K562 (cell line): Measurements from ENCODE around the gene TXLNG. TPM values are rescaled to one million over a fixed set of nuclear protein-coding genes. Genes with fewer than 3 reads are reported as not detected.

Experiments used
- ATAC-seq: fragments of 200-7000 bp; cut with Tn5 transposase; 3 replicates; pipeline ENCODE4 v1.9.1; 2020; ENCODE audit warnings: moderate library complexity
- BruUV-seq: library from RNA; stranded (reverse); fragments of 400-500 nt; replicated peaks from 2 replicates; lab custom pipeline; 2021; lab: Mats Ljungman, UMichigan
- CTCF ChIA-PET: fragments of 300-600 bp; formaldehyde crosslinking; extraction: SDS; loops from one replicate; lab custom pipeline; 2021; ENCODE audit warnings: low intra/inter-chr PET ratio; lab: Yijun Ruan, JAX
- POLR2A ChIA-PET: fragments of 300-600, 350-650 bp; sonication (Branson Sonifier 250); formaldehyde crosslinking; extraction: SDS; loops from one replicate; lab custom pipeline; 2021; ENCODE audit warnings: antibody characterized with exemption, inconsistent platforms; lab: Yijun Ruan, JAX
- DNase-seq, 4 experiments: peaks; one replicate each; pipeline versions ENCODE4 v3.0.0 to v3.0.0-alpha.2; 2011 to 2018; ENCODE audit warnings: low spot score in 3 of 4, mixed read lengths in 3 of 4; ENCODE audit errors: extremely low read depth in 1 of 4
- FAIRE-seq: peaks from 2 replicates; lab custom pipeline; 2011; peaks lifted over from hg19 to GRCh38; lab: Jason Lieb, UNC
- H2AFZ ChIP-seq: 2 replicates; pipeline ENCODE4 v1.6.0; 2011; ENCODE audit warnings: low read depth, low read length, control low read depth, inconsistent platforms
- H3K27ac ChIP-seq: fragments of 200-600 bp; 3 replicates; pipeline ENCODE4 v1.8.0; 2011; ENCODE audit warnings: low read depth, mild to moderate bottlenecking, control low read depth, inconsistent platforms, low read length, moderate library complexity, mixed read lengths; ENCODE audit errors: extremely low read depth
- H3K27me3 ChIP-seq, 2 experiments: fragments of 300-600 bp in 1 of 2; 2 replicates in 1 of 2; 3 replicates in 1 of 2; pipeline versions ENCODE4 v1.6.0 to v1.8.0; 2011; ENCODE audit warnings: inconsistent platforms in 2 of 2, low read length in 2 of 2, mild to moderate bottlenecking in 1 of 2, mixed read lengths in 1 of 2, moderate library complexity in 1 of 2; ENCODE audit not compliant: control insufficient read depth in 2 of 2, insufficient read depth in 2 of 2
- H3K36me3 ChIP-seq: fragments of 300-600 bp; 3 replicates; pipeline ENCODE4 v1.8.0; 2011; ENCODE audit warnings: mild to moderate bottlenecking, low read length, inconsistent platforms; ENCODE audit not compliant: control insufficient read depth, insufficient read depth
- H3K4me1 ChIP-seq, 2 experiments: fragments of 200-600 bp in 1 of 2; replicated peaks in 1 of 2; 2 replicates in 1 of 2; 3 replicates in 1 of 2; pipeline versions ENCODE4 v1.5.1 to v1.8.0; 2011; ENCODE audit warnings: inconsistent platforms in 2 of 2, low read length in 2 of 2, mild to moderate bottlenecking in 1 of 2, mixed read lengths in 1 of 2, moderate library complexity in 1 of 2; ENCODE audit not compliant: control insufficient read depth in 2 of 2, insufficient read depth in 2 of 2
- H3K4me2 ChIP-seq: 2 replicates; pipeline ENCODE4 v1.6.1; 2011; ENCODE audit warnings: low read length, control low read depth, inconsistent platforms, mixed read lengths; ENCODE audit not compliant: insufficient read depth
- H3K4me3 ChIP-seq: fragments of 200-600 bp; sonication (generic), shearing (Covaris generic); 2 replicates; pipeline ENCODE4 v1.5.1; 2016; ENCODE audit warnings: control low read depth, inconsistent platforms
- H3K79me2 ChIP-seq: fragments of 200-600 bp; 3 replicates; pipeline ENCODE4 v1.8.0; 2011; ENCODE audit warnings: low read length, inconsistent platforms; ENCODE audit not compliant: control insufficient read depth, insufficient read depth
- H3K9ac ChIP-seq, 2 experiments: 2 replicates each; pipeline versions ENCODE4 v1.6.0 to v1.6.1; 2011; ENCODE audit warnings: low read depth in 2 of 2, low read length in 2 of 2, control low read depth in 1 of 2, inconsistent platforms in 1 of 2, mild to moderate bottlenecking in 1 of 2, mixed read lengths in 1 of 2; ENCODE audit not compliant: insufficient read depth in 1 of 2
- H3K9me1 ChIP-seq: one replicate; pipeline ENCODE4 v1.6.0; 2011; ENCODE audit warnings: inconsistent platforms, mild to moderate bottlenecking, low read length, moderate library complexity; ENCODE audit not compliant: control insufficient read depth, insufficient read depth
- H3K9me3 ChIP-seq: replicated peaks from 2 replicates; pipeline ENCODE4 v1.5.1; 2011; ENCODE audit warnings: low read depth, low read length, inconsistent platforms; ENCODE audit not compliant: control insufficient read depth, insufficient read depth
- H4K20me1 ChIP-seq: replicated peaks from 2 replicates; pipeline ENCODE4 v1.6.1; 2011; ENCODE audit warnings: low read length, inconsistent platforms, mixed read lengths; ENCODE audit not compliant: control insufficient read depth, insufficient read depth
- BCOR ChIP-seq: fragments of 450-650 bp; IDR thresholded peaks from 2 replicates; pipeline ENCODE4 v1.6.1; 2016
- C11orf30 ChIP-seq: fragments of 450-650 bp; IDR thresholded peaks from 2 replicates; pipeline ENCODE4 v1.6.1; 2016; ENCODE audit warnings: low read depth, mild to moderate bottlenecking
- ELF2 ChIP-seq: fragments of 250-450 bp; sonication (Bioruptor Pico); IDR thresholded peaks from 2 replicates; pipeline ENCODE4 v1.5.0; 2021; ENCODE audit warnings: mild to moderate bottlenecking
- HMG20B ChIP-seq: fragments of 250-450 bp; sonication (Bioruptor Pico); IDR thresholded peaks from 2 replicates; pipeline ENCODE4 v1.5.0; 2021; ENCODE audit warnings: mild to moderate bottlenecking
- ZBTB11 ChIP-seq, 3 experiments: fragments of 200-800 bp in 1 of 3; fragments of 250-450 bp in 1 of 3; fragments of 450-650 bp in 1 of 3; sonication (Bioruptor Pico) in 1 of 3; sonication (Bioruptor generic) in 1 of 3; formaldehyde crosslinking in 1 of 3; IDR thresholded peaks; 2 replicates each; pipeline versions ENCODE4 v1.6.1 to v1.8.0; 2016 to 2022; ENCODE audit warnings: mild to moderate bottlenecking in 2 of 3, missing genetic modification characterization in 2 of 3, missing compliant biosample characterization in 1 of 3, moderate library complexity in 1 of 3
- ZNF134 ChIP-seq: fragments of 250-450 bp; sonication (Bioruptor Pico); conservative IDR thresholded peaks from 2 replicates; pipeline ENCODE4 v1.4.0; 2020
- ZNF3 ChIP-seq: fragments of 250-450 bp; sonication (Bioruptor Pico); IDR thresholded peaks from 2 replicates; pipeline ENCODE4 v1.5.0; 2021; ENCODE audit warnings: mild to moderate bottlenecking, moderate library complexity
- ZNF311 ChIP-seq: fragments of 250-450 bp; sonication (Bioruptor Pico); IDR thresholded peaks from 2 replicates; pipeline ENCODE4 v1.4.0; 2020; ENCODE audit warnings: mild to moderate bottlenecking, moderate library complexity
- ZNF445 ChIP-seq: fragments of 250-450 bp; sonication (Bioruptor Pico); IDR thresholded peaks from 2 replicates; pipeline ENCODE4 v1.4.0; 2020; ENCODE audit warnings: low read depth, mild to moderate bottlenecking, moderate library complexity
- ZNF699 ChIP-seq: fragments of 250-450 bp; sonication (Bioruptor Pico); IDR thresholded peaks from 2 replicates; pipeline ENCODE4 v1.8.0; 2021; ENCODE audit warnings: mild to moderate bottlenecking, moderate library complexity; ENCODE audit not compliant: insufficient replicate concordance
- WGBS: fragments of 100-300 bp; shearing (Covaris generic); methylation state at CpG from one replicate; pipeline ENCODE4 v1.1.6; 2016; ENCODE audit warnings: low coverage, mixed read lengths; ENCODE audit not compliant: insufficient coverage; ENCODE audit errors: missing lambda C conversion rate; 5-methylcytosine and 5-hydroxymethylcytosine counted together
- in situ Hi-C: fragments of 300-500 bp; cut with MboI; formaldehyde crosslinking; loops from 4 replicates; pipeline ENCODE4 v1.15.0; 2018; ENCODE audit warnings: inconsistent platforms, mixed read lengths
- intact Hi-C: fragments of 100-400 bp; cut with micrococcal nuclease; formaldehyde crosslinking; loops from 2 replicates; pipeline ENCODE4 v1.14.2; 2022
- polyA plus RNA-seq, 8 experiments: library from polyadenylated mRNA; depleted of rRNA in 4 of 8; stranded (reverse) in 5 of 8; unstranded in 3 of 8; fragments of >200 nt; fragmentation: Nextera tagmentation in 2 of 8; fragmentation: Illumina TruSeq in 1 of 8; extraction: Ambion mirVana in 2 of 8; extraction: Trizol in 1 of 8; gene quantifications; 2 replicates each; pipeline versions ENCODE4 v1.2.1 to v1.2.3, GENCODE V29; 2011 to 2014; ENCODE audit warnings: inconsistent platforms in 1 of 8, missing spikeins in 1 of 8
- total RNA-seq, 7 experiments: library from RNA; depleted of rRNA in 6 of 7; stranded (reverse); fragments of >200 nt in 6 of 7; fragmentation: Illumina TruSeq in 2 of 7; extraction: Trizol in 2 of 7; gene quantifications; 2 replicates each; pipeline versions ENCODE4 v1.2.1 to v1.2.3, GENCODE V29; 2011 to 2021; ENCODE audit warnings: low replicate concordance in 1 of 7
- TF ChIP-seq, protein P1 (sequence below): sonication (generic); formaldehyde crosslinking; IDR thresholded peaks from 2 replicates; pipeline ENCODE4 v1.8.1; 2023; ENCODE audit warnings: mild to moderate bottlenecking, missing genetic modification reagents
- TF ChIP-seq, protein P2 (sequence below), 3 experiments: fragments of 200-800 bp in 1 of 3; sonication (Bioruptor generic) in 1 of 3; sonication (generic) in 1 of 3; formaldehyde crosslinking in 1 of 3; IDR thresholded peaks; 2 replicates each; pipeline versions ENCODE4 v1.6.1 to v1.8.0; 2016 to 2022; ENCODE audit warnings: mild to moderate bottlenecking in 2 of 3, missing compliant biosample characterization in 2 of 3, missing genetic modification characterization in 2 of 3, missing genetic modification reagents in 1 of 3

Gene TXLNG
- total and polyA plus RNA-seq, 9 of the 15 experiments (the other 6 are each of a cell fraction or from before 2014, with no cell fraction given), result 13.1 to 47.0 (median 31.6) TPM

DNA sequence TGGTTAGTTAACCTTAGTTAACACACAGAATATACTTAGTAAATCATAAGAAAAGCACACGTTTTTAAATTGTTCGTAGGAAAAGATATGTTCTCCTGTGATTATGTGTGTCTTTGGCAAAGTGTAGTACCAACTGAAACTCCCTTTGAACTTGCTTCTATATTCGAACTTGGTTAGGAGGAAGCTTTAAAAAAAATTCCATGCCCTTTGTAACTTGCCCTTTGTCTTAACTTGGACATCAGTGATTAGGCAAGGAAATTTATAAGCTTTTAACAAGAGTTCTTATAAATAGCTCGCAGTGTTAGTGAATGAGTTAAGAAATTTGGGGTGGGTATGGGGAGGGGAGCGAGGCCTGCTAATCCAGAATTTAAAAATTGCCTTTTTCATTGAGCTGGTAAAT is 33.4 kb downstream of the TXLNG start:
- DNase-seq, result no peak
- no peaks in the 10 kb centered on the region for H3K9me3 ChIP-seq
- POLR2A ChIA-PET, result interaction anchor here (2.2 kb wide), 1 partner anchor 10 kb away, joined by 5 read pairs; no protein-coding TSS in a partner anchor
- H3K4me1 ChIP-seq, result no peaks in the 10 kb centered on the region
- no TSS peak for BruUV-seq
- ATAC-seq, result no peak
- intact Hi-C loops (no loop called here), in situ Hi-C loops (loop anchor here (10.0 kb wide), 1 partner anchor 225 kb away; no protein-coding TSS in a partner anchor)
- H4K20me1 ChIP-seq, result no peaks in the 10 kb centered on the region; the same call in 1 of the 2 replicates
- peaks cover 14% of the 10 kb centered on the region for H3K79me2 ChIP-seq
- H3K4me2 ChIP-seq, result no peak overlapping the region
- peaks cover 63% of the 10 kb centered on the region for H3K36me3 ChIP-seq
- FAIRE-seq, result no peak
- no peaks in the 10 kb centered on the region for H3K9me1 ChIP-seq
- no peak overlapping the region for H3K27ac ChIP-seq
- H3K27me3 ChIP-seq, result no peaks in the 10 kb centered on the region
- H3K4me3 ChIP-seq, result no peak overlapping the region
- H3K9ac ChIP-seq, result no peak overlapping the region
- no peak overlapping the region for H2AFZ ChIP-seq
- CTCF ChIA-PET, result no interaction called here
- 81% methylated on average over 5 of the region's 5 CpGs for WGBS
- TF ChIP-seq ZNF445 (CRISPR knock-in tag), result no peak
- TF ChIP-seq ZNF134 (CRISPR knock-in tag), result no peak
- TF ChIP-seq ELF2, result no peak
- TF ChIP-seq C11orf30, result no peak
- no peak for TF ChIP-seq HMG20B (CRISPR knock-in tag)
- no peak for TF ChIP-seq ZNF311 (CRISPR knock-in tag)
- no peak for TF ChIP-seq ZNF3 (CRISPR knock-in tag)
- TF ChIP-seq, protein P1, sequence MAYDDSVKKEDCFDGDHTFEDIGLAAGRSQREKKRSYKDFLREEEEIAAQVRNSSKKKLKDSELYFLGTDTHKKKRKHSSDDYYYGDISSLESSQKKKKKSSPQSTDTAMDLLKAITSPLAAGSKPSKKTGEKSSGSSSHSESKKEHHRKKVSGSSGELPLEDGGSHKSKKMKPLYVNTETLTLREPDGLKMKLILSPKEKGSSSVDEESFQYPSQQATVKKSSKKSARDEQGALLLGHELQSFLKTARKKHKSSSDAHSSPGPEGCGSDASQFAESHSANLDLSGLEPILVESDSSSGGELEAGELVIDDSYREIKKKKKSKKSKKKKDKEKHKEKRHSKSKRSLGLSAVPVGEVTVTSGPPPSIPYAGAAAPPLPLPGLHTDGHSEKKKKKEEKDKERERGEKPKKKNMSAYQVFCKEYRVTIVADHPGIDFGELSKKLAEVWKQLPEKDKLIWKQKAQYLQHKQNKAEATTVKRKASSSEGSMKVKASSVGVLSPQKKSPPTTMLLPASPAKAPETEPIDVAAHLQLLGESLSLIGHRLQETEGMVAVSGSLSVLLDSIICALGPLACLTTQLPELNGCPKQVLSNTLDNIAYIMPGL (CRISPR knock-in tag), result no peak
- TF ChIP-seq BCOR, result no peak
- TF ChIP-seq, protein P2, sequence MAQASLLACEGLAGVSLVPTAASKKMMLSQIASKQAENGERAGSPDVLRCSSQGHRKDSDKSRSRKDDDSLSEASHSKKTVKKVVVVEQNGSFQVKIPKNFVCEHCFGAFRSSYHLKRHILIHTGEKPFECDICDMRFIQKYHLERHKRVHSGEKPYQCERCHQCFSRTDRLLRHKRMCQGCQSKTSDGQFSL (CRISPR knock-in tag; IDR thresholded peaks at IDR 0.05), result no peak
- TF ChIP-seq, protein P2 (tag; IDR thresholded peaks at IDR 0.05), result no peak
- no peak for TF ChIP-seq ZBTB11 (CRISPR knock-in tag; IDR thresholded peaks at IDR 0.05)
- TF ChIP-seq ZNF699 (CRISPR knock-in tag), result no peak
